ENCODE data around the gene IPPK.

GRCh38 chr9:92576175-92576574, 93.8 kb downstream of the IPPK start:
- TF ChIP-seq POLR2A (IDR thresholded peaks at IDR 0.05) (no peak), POLR2AphosphoS5 (IDR thresholded peaks at IDR 0.05) (no peak), EP300 (IDR thresholded peaks at IDR 0.05) (no peak)
- TF ChIP-seq, protein P1, sequence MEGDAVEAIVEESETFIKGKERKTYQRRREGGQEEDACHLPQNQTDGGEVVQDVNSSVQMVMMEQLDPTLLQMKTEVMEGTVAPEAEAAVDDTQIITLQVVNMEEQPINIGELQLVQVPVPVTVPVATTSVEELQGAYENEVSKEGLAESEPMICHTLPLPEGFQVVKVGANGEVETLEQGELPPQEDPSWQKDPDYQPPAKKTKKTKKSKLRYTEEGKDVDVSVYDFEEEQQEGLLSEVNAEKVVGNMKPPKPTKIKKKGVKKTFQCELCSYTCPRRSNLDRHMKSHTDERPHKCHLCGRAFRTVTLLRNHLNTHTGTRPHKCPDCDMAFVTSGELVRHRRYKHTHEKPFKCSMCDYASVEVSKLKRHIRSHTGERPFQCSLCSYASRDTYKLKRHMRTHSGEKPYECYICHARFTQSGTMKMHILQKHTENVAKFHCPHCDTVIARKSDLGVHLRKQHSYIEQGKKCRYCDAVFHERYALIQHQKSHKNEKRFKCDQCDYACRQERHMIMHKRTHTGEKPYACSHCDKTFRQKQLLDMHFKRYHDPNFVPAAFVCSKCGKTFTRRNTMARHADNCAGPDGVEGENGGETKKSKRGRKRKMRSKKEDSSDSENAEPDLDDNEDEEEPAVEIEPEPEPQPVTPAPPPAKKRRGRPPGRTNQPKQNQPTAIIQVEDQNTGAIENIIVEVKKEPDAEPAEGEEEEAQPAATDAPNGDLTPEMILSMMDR (IDR thresholded peaks at IDR 0.05) = no peak

Measured in gastroesophageal sphincter (tissue), 3 donors.